SJSA1 (cell line): ENCODE results near the gene FGG. TPM values are rescaled to one million over a fixed set of nuclear protein-coding genes. Genes with fewer than 3 reads are reported as not detected.
"Not testable (repeated sequence)": the region's sequence is repeated elsewhere in the genome, so short reads cannot be mapped to it uniquely, and the experiment has no call there.

Source experiments
- DNase-seq, 2 experiments: peaks; one replicate each; pipeline ENCODE4 v3.0.0-alpha.2; 2015 to 2020; ENCODE audit warnings: low spot score in 2 of 2, low read depth in 1 of 2
- H3K27ac ChIP-seq: fragments of 250-450 bp; sonication (Bioruptor Pico); 2 replicates; pipeline ENCODE4 v1.5.1; 2020; ENCODE audit warnings: mild to moderate bottlenecking, moderate library complexity
- H3K27me3 ChIP-seq: fragments of 250-450 bp; sonication (Bioruptor Pico); replicated peaks from 2 replicates; pipeline ENCODE4 v1.5.1; 2020; ENCODE audit warnings: mild to moderate bottlenecking, moderate library complexity
- H3K36me3 ChIP-seq: fragments of 250-450 bp; sonication (Bioruptor Pico); 2 replicates; pipeline ENCODE4 v1.5.1; 2020; ENCODE audit warnings: mild to moderate bottlenecking
- H3K4me1 ChIP-seq: fragments of 250-450 bp; sonication (Bioruptor Pico); replicated peaks from 2 replicates; pipeline ENCODE4 v1.6.1; 2021; ENCODE audit warnings: mild to moderate bottlenecking
- H3K4me3 ChIP-seq: fragments of 250-450 bp; sonication (Bioruptor Pico); 2 replicates; pipeline ENCODE4 v1.5.1; 2020; ENCODE audit warnings: mild to moderate bottlenecking
- H3K9me3 ChIP-seq: fragments of 250-450 bp; sonication (Bioruptor Pico); replicated peaks from 2 replicates; pipeline ENCODE4 v1.5.1; 2020; ENCODE audit warnings: mild to moderate bottlenecking
- total RNA-seq: library from RNA; depleted of rRNA; stranded (reverse); fragments of >200 nt; shearing (Covaris generic); gene quantifications from 2 replicates; pipeline ENCODE4 v1.2.3, GENCODE V29; 2014

Gene FGG
- total RNA-seq, 1 experiment from 2014 or later, result not detected

- H3K4me1 ChIP-seq, result no peaks in the 10 kb centered on the region
- DNase-seq, result no peak
- no peak overlapping the region for H3K27ac ChIP-seq
- H3K9me3 ChIP-seq, result no peaks in the 10 kb centered on the region
- no peak overlapping the region for H3K4me3 ChIP-seq
- no peaks in the 10 kb centered on the region for H3K27me3 ChIP-seq
- no peaks in the 10 kb centered on the region for H3K36me3 ChIP-seq
Observed at GRCh38 chr4:154604696-154605200, 7.7 kb downstream of the FGG start.

- Histone ChIP-seq H3K27me3 (no peaks in the 10 kb centered on the region), H3K27ac (no peak overlapping the region), H3K4me3 (no peak overlapping the region), H3K36me3 (no peaks in the 10 kb centered on the region), H3K4me1 (no peaks in the 10 kb centered on the region), H3K9me3 (no peaks in the 10 kb centered on the region)
- no peak for DNase-seq
Observed at GRCh38 chr4:154603033-154603943, 9.2 kb downstream of the FGG start.

GRCh38 chr4:154602404-154603020 lies 9.9 kb downstream of the FGG start:
- Histone ChIP-seq H3K4me3 (no peak overlapping the region), H3K4me1 (no peaks in the 10 kb centered on the region), H3K27ac (no peak overlapping the region), H3K27me3 (no peaks in the 10 kb centered on the region), H3K9me3 (no peaks in the 10 kb centered on the region), H3K36me3 (no peaks in the 10 kb centered on the region)
- DNase-seq, result no peak

- no peak for DNase-seq
- no peaks in the 10 kb centered on the region for H3K4me1 ChIP-seq
- no peak overlapping the region for H3K27ac ChIP-seq
- H3K4me3 ChIP-seq, result no peak overlapping the region
- no peaks in the 10 kb centered on the region for H3K27me3 ChIP-seq
- no peaks in the 10 kb centered on the region for H3K36me3 ChIP-seq
- H3K9me3 ChIP-seq, result no peaks in the 10 kb centered on the region
Observed at GRCh38 chr4:154597798-154598774, 14.4 kb downstream of the FGG start.

- not testable (repeated sequence) for DNase-seq, H3K4me3 ChIP-seq, H3K36me3 ChIP-seq, H3K27ac ChIP-seq, H3K9me3 ChIP-seq, H3K27me3 ChIP-seq, H3K4me1 ChIP-seq
Observed at GRCh38 chr4:154597281-154597680, 15.2 kb downstream of the FGG start.

GRCh38 chr4:154595807-154596206 lies 16.6 kb downstream of the FGG start:
- DNase-seq, result no peak
- Histone ChIP-seq H3K36me3 (no peaks in the 10 kb centered on the region), H3K9me3 (no peaks in the 10 kb centered on the region), H3K4me3 (no peak overlapping the region), H3K27me3 (no peaks in the 10 kb centered on the region), H3K27ac (no peak overlapping the region), H3K4me1 (no peaks in the 10 kb centered on the region)

- not testable (repeated sequence) for H3K9me3 ChIP-seq, H3K4me1 ChIP-seq, H3K4me3 ChIP-seq, H3K36me3 ChIP-seq, H3K27ac ChIP-seq, H3K27me3 ChIP-seq, DNase-seq
Observed at GRCh38 chr4:154594343-154594742, 18.1 kb downstream of the FGG start.

GRCh38 chr4:154593868-154594267 lies 18.6 kb downstream of the FGG start:
- H3K4me1 ChIP-seq, result no peaks in the 10 kb centered on the region
- H3K36me3 ChIP-seq, result no peaks in the 10 kb centered on the region
- no peak overlapping the region for H3K27ac ChIP-seq
- peaks cover 3% of the 10 kb centered on the region for H3K27me3 ChIP-seq
- no peak overlapping the region for H3K4me3 ChIP-seq
- DNase-seq, result no peak
- no peaks in the 10 kb centered on the region for H3K9me3 ChIP-seq

- Histone ChIP-seq H3K9me3 (no peaks in the 10 kb centered on the region), H3K27me3 (peaks cover 4% of the 10 kb centered on the region), H3K4me3 (no peak overlapping the region), H3K27ac (no peak overlapping the region), H3K36me3 (no peaks in the 10 kb centered on the region), H3K4me1 (no peaks in the 10 kb centered on the region)
- no peak for DNase-seq
Observed at GRCh38 chr4:154591890-154592289, 20.6 kb downstream of the FGG start.

- Histone ChIP-seq H3K27me3 (peaks cover 4% of the 10 kb centered on the region), H3K9me3 (no peaks in the 10 kb centered on the region), H3K27ac (no peak within 1 kb of the TSS), H3K36me3 (no peaks in the 10 kb centered on the region), H3K4me3 (no peak within 1 kb of the TSS), H3K4me1 (no peaks in the 10 kb centered on the region)
- no peak for DNase-seq
Observed at GRCh38 chr4:154590329-154591006, 22.0 kb downstream of the FGG start, which contains the start of gene FGA. TSS of gene FGA (minus strand) at chr4:154590742. CDS start at chr4:154590687, 55 bp downstream.

GRCh38 chr4:154589296-154590197 lies 22.9 kb downstream of the FGG start:
- no peak overlapping the region for H3K4me3 ChIP-seq
- no peaks in the 10 kb centered on the region for H3K4me1 ChIP-seq
- no peak for DNase-seq
- H3K9me3 ChIP-seq, result no peaks in the 10 kb centered on the region
- peaks cover 4% of the 10 kb centered on the region for H3K27me3 ChIP-seq
- no peaks in the 10 kb centered on the region for H3K36me3 ChIP-seq
- no peak overlapping the region for H3K27ac ChIP-seq

GRCh38 chr4:154588198-154588597 lies 24.3 kb downstream of the FGG start:
- Histone ChIP-seq H3K36me3 (no peaks in the 10 kb centered on the region), H3K4me1 (no peaks in the 10 kb centered on the region), H3K27ac (no peak overlapping the region), H3K4me3 (no peak overlapping the region), H3K27me3 (peaks cover 4% of the 10 kb centered on the region), H3K9me3 (no peaks in the 10 kb centered on the region)
- DNase-seq, result no peak
